ENCODE measurements around the gene RFC2.
"Not testable (repeated sequence)": the region's sequence is repeated elsewhere in the genome, so short reads cannot be mapped to it uniquely, and the experiment has no call there.

Gene RFC2

GRCh38 chr7:74195139-74195860 is 58.9 kb downstream of the RFC2 start:
- not testable (repeated sequence) for H3K27ac ChIP-seq; DNase-seq (ENCODE audit: low read depth, low spot score)

DNA sequence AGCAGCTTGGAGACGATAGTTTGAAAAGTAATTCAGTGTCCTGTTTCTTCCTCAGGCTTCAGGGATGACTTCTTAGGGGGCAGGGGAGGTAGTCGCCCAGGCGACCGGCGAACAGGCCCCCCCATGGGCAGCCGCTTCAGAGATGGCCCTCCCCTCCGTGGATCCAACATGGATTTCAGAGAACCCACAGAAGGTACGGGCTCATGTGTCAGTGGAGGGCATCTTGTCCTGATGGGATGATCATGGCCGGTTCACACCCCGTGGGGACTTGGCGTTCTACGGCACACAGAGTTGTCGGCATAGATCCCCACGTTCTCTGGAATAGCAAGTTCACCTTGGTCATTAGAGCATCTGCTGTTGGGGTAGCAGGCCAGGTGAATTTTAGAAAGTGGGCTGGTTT is 59.5 kb downstream of the RFC2 start:
- no peak for DNase-seq (ENCODE audit: low read depth, low spot score)
- H3K27ac ChIP-seq = no peak overlapping the region

- no peak overlapping the region for H3K27ac ChIP-seq
- DNase-seq (ENCODE audit: low read depth, low spot score) = no peak
Observed at GRCh38 chr7:74193913-74194312, 60.3 kb downstream of the RFC2 start.

DNA sequence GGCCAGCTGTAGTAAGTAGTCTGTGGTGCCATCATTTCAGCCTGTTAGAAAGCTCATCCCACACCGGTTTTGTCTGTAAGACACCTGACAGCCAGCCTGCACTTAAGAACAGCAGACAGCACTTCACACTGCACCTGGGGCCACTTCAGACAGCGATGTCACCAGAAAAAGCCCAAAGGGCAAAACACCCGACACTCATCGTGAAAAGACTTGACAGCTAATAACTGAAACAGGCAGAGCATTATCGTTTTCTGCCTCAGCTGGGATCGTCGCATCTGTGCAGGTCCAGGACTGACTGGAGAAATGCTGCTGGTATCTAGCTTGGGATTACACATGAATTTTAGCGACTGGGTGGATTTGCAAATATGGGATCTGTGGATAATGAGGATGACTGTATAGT is 61.1 kb downstream of the RFC2 start:
- DNase-seq (ENCODE audit: low read depth, low spot score) = no peak
- no peak overlapping the region for H3K27ac ChIP-seq

- DNase-seq (ENCODE audit: low read depth, low spot score) = no peak
- H3K27ac ChIP-seq = no peak overlapping the region
Observed at GRCh38 chr7:74191231-74191630, 63.0 kb downstream of the RFC2 start.

- DNase-seq (ENCODE audit: low read depth, low spot score) = no peak
- no peak overlapping the region for H3K27ac ChIP-seq
Observed at GRCh38 chr7:74190259-74190658, 63.9 kb downstream of the RFC2 start.

GRCh38 chr7:74187915-74188675 is 66.1 kb downstream of the RFC2 start:
- H3K27ac ChIP-seq = peak overlapping the region; percentile 5
- DNase-seq (ENCODE audit: low read depth, low spot score) = no peak

- no peak for DNase-seq (ENCODE audit: low read depth, low spot score)
- H3K27ac ChIP-seq = no peak overlapping the region
Observed at GRCh38 chr7:74185636-74186035, 68.6 kb downstream of the RFC2 start.

DNA sequence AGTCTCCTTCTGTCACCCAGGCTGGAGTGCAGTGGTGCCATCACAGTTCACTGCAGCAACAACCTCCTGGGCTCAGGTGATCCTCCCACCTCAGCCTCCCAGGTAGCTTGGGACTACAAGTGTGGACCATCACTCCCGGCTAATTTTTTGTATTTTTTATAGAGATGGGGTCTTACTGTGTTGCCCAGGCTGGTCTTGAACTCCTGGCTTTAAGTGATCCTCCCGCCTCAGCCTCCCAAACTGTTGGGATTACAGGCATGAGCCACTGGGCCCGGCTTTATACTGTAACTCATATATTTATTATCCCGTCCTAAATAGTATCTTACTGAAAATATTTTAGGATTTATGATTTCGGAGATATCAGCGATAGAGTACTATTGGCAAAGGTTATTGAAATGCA is 69.2 kb downstream of the RFC2 start:
- peak overlapping the region; percentile 59 for H3K27ac ChIP-seq
- no peak for DNase-seq (ENCODE audit: low read depth, low spot score)

GRCh38 chr7:74183653-74184450 is 70.3 kb downstream of the RFC2 start:
- DNase-seq (ENCODE audit: low read depth, low spot score) = no peak
- peak overlapping the region; percentile 59 for H3K27ac ChIP-seq

DNA sequence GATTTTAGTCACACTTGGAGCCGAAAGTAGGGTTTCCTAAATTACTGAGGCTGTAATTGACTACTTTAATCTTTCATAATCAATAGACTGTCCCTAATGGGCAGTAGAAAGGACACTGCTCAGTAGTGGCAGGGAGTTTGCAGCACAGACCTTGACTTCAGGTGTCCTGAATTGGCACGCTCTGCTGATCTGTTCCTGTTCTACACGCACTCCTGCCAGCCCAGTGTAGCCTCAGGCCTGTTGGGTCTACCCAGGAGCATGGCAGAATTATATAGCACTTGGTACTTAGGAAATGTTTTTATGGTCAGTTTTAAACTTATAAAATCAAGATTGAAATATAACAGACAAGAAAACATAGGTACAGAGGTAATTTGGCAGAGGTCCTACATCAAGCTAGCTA is 71.1 kb downstream of the RFC2 start:
- H3K27ac ChIP-seq = peak overlapping the region; percentile 59

DNA sequence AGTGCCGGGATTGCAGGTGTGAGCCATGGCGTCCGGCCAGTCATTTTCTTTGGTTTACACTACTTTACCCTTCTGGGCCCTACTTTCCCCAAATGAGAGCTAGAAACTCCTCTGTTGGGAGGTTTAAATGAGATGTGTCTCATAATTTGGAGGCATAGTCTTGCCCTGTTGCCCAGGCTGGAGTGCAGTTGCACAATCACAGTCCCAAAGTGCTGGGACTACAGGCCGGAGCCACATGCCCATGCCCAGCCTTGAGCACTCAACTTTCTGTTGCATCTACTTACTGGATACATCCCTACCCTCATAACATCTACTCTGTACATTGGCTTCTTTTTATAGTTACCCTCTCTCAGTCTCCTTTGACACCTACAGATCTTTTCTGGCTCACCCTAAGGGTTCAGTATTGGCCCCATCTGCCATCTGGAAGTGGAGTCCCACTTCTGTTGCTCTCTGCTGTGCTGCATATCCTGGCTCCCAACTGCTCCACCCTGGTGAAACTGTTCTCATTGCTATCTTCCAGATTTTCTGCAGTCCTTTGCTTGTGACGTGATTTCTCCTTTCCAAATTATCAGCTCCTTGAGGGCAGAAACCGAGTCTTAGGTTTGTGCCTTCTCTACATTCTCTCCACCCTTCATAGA is 71.6 kb downstream of the RFC2 start:
- DNase-seq (ENCODE audit: low read depth, low spot score) = no peak
- H3K27ac ChIP-seq = peak overlapping the region; percentile 59

More for the DNA sequence above, 71.1 kb downstream of the RFC2 start:
- DNase-seq (ENCODE audit: low read depth, low spot score) = no peak

DNA sequence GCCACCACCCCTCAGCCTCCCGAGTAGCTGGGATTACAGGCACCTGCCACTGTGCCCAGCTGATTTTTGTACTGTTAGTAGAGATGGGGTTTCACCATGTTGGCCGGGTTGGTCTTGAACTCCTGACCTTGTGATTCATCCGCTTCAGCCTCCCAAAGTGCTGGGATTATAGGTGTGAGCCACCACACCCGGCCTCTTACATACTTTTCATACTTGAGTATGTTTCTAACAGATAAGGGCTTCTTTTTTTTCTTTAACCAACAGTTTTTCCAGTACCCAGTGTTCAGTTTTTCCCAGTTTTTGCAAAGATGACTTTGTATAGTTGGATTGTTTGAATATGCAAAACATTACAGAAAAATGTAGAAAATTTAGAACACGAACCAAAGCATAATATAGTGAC is 72.4 kb downstream of the RFC2 start:
- H3K27ac ChIP-seq = peak overlapping the region; percentile 59
- DNase-seq (ENCODE audit: low read depth, low spot score) = no peak

Data from epithelial cell of prostate (primary cell).